ENCODE results near the gene LCOR.
"Not testable (repeated sequence)": the region's sequence is repeated elsewhere in the genome, so short reads cannot be mapped to it uniquely, and the experiment has no call there.

Gene LCOR

DNA sequence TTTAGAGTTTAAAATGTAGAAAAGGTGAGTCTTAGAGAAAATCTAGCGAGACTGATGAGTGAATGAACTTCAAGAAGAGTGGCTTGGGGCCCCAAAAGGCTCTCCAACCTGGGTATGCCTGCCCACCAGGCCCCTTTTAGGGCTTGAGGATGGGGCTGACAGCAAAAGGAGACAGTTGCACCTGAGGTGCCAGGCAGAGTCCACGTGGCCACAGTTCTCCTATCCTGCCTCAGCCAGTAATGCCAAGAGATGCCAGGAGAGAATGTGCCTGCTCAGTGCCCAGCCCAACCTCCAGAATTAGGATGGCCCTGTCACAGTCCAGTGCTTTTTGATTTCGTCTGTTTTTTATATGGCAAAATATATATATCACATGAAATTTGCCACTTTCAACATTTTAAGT lies 197.2 kb downstream of the LCOR start:
- no peak for DNase-seq (ENCODE audit: low read depth in 4 of 4, low spot score in 1 of 4)

DNA sequence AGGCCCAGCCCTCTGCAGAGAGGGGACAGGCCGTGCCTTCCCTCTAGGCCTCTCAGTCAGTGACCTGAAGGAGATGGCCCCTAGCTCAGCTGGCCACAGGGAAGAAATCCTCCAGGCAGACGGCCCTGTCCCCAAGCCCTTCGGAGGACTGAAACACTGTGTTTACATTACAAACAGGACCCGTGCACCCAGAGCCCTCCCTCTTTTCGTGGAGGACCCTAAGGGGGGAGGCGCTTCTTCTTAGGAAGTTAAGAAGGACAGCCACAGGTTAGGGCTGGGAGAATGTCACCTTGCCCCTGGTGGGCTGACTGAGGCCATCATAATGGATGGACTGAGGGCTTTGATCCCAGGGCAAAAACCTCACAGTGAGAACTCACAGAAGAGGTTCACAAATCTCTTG lies 198.8 kb downstream of the LCOR start:
- DNase-seq (ENCODE audit: low read depth in 4 of 4, low spot score in 1 of 4), result no peak

DNA sequence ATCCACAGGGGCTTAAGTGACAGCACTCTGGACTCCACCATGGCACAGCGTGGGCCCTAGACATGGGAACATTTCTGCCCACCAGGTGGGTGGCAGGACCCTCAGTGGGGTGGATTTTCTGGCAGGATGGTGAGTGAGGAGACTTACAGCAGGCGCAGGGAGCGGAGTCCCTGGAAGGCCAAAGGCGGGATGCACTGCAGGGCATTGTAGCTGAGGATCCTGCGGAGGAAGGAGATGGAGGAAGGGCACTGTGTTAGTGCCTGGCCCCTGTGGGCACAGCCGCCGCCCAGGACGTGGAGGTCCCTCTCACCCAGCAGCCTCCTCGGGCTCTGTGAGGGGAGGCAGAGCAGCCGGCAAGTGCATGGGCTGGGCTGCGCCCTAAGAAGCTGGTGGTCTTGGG lies 199.4 kb downstream of the LCOR start:
- DNase-seq (ENCODE audit: low read depth in 4 of 4, low spot score in 1 of 4), result no peak

DNA sequence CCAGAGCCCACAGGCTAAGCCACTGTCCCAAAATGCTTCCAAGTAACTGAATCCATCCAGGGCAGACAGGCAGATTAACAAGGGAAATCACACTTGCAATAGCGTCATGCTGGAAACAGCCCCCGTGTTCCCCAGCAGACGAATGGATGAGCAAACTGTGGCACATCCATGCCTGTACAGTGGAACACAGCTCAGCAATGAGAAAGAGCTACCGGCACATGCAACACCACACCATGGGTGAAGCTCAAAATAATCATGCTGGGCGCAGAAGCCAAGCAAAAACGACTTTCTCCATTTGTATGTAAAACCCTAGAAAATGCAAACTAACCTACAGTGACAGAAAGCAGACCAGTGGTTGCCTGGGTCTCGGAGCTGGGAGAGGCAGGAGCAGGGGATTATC lies 200.5 kb downstream of the LCOR start:
- DNase-seq (ENCODE audit: low read depth in 4 of 4, low spot score in 1 of 4), result no peak

DNA sequence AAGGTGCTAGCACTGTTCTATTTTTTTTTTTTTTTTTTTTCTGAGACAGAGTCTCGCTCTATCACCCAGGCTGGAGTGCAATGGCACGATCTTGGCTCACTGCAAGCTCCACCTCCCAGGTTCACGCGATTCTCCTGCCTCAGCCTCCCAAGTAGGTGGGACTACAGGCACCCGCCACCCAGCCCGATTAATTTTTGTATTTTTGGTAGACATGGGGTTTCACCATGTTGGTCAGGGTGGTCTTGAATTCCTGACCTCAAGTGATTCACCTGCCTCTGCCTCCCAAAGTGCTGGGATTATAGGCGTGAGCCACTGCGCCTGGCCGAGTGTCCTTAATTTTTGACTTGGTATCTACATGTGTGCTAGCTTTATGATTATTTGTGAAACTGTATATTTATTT lies 201.7 kb downstream of the LCOR start:
- DNase-seq (ENCODE audit: low read depth in 4 of 4, low spot score in 1 of 4), result not testable (repeated sequence)

DNA sequence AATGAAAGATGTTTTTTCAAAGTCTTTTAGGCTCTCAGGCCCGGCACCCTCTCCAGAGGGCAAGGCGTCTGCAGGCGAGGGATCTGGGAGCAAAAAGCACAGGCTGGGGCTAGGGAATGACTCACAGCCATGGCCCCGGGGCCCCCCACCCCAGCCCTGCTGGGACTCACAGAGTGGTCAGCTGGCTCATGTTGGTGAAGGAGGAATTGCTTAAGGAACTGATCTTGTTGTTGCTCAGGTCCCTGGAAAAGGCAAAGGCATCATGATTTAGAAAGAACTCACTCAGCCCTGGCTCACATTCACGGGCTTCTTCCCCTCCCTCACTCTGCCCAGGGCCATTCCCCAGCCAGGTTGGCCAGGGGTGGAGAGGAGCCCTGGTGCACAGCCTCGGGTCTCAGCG lies 202.2 kb downstream of the LCOR start:
- no peak for DNase-seq (ENCODE audit: low read depth in 4 of 4, low spot score in 1 of 4)

DNA sequence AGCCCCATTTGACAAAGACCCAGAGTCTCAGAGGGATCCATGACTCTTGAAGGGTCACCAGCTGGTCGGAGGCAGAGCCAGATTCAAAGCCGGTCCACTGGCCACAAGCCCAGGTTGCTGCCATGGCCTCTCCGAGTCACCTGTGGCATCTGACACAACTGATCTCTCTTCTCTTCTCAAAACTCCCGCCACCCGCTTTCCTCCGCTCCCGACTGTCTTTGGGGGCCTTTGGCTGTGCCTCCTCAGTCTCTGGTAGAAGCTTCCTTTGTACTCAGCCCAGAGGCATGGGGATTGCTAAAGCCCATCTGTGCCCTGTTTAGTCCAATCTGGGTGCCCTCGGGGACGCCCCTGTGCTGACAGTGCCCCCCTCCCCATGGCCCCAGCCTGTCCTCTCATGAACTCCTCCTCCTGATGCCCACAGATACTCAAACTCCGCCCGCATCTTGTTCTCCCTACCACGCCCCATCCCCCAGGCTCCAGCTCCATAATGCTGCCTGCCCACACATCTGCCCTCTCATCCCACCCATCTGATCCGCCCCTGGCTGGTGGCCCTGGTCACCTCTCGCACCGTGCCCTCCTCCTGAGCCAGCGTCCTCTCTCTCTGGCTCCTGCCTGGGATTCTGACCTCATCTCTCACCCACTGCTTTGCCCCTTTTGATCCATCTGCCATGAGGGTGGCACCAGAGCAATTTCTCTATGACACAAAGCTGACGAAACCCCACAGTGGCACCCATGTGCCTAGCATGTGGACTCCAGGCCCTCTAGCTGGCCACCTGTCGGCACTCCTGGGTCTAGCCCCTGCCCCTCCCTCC lies 203.1 kb downstream of the LCOR start:
- no peak for DNase-seq (ENCODE audit: low read depth in 4 of 4, low spot score in 1 of 4)

DNA sequence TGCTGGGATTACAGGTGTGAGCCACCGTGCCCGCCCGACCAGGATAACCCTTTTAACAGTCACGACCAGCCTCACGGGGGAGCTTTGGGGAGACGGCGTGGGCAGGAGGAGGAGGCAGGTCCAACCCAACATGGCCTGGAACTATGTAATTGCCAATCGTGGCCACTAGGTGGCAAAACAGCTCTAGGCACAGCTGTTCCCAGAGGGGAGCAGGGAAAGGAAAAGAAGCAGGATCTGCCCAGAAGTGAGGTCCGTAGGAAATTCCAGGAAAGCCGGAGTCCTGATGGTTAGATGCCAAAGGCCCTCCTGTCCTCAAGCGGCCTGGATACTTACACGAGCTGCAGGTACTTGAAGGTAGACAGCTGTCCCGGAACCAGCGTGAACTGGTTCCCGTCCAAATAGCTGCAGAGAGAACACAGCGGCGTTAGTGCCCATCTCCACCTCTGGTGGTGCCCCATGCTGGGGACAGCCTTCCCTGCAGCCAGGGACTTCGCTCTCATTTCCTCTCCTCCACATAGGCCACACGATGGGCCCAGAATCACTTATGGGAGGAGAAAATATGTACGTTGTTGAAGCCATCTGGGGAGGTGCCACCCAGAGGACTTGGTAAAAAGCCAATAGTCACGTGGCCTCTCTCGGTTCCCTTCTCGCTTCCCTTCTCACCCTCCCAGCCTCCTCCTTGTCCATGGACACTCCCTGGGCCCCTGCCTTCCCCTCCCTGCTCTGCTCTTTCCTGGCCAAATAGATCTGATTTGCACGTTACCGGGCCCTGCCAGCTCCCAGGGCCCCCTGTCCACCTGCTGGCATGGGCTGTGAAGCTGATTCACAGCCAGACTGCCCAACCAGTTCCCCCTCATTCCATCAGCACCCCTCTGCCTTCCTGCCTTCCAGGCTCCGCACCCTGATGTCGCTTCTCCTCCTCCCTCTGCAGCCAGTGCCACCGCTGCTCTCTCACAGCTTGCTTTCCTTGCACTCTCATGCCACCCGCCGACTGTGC lies 205.6 kb downstream of the LCOR start:
- DNase-seq (ENCODE audit: low read depth in 4 of 4, low spot score in 1 of 4), result peak; percentile 44 to 64 (median 52)

DNA sequence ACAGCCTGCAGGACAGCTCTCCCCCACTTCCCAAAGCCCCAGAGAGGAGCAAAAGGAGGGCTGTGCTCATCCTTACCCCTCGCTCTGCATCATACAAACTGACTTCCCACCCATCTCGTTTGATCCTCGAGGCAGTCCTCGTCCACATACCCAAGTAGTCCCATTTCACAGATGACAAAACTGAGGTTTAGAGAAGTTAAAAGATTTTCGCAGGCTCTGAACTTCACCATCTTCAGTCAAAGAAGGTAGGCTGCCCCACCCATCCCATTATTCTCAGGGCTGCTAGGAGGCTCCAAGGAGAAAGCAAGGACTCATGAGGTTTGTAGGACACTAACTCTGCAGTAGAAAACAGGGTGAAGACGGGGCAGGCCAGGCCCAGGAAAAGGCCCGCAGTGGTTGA lies 206.6 kb downstream of the LCOR start:
- no peak for DNase-seq (ENCODE audit: low read depth in 4 of 4, low spot score in 1 of 4)

DNA sequence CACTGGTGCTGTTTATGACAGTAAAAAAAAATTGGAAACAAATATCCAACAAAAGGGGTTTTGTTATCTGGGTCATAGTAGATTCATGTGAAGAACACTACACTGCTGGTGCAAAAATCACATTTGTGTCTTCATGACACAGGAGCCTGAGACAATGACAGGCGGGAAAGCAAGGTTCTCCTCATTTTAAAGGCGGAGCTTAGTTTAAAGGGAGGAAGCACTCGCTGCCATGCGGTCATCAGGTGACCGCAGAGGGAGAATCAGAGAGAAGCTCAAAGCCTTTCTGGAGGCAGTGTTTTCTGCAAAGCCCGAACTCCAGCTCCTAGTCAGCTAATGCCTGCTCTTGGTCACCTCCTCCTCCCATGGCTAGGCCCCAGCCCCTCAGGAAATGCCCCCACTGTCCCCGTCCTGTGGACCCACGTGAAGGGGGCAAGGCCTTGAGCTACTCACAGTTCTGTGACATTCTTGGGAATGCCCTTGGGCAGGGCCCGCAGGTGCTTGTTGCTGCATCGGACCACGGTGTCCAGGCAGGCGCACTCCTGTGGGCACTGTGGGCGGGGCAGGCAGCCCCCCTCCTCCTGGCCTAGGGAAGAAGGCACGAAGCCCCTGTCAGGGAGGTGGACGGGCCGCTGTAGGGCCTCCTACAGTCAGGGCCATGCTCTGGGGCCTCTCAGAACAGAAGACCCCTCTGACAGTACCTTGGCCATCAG lies 207.6 kb downstream of the LCOR start:
- no peak for DNase-seq (ENCODE audit: low read depth in 4 of 4, low spot score in 1 of 4)

DNA sequence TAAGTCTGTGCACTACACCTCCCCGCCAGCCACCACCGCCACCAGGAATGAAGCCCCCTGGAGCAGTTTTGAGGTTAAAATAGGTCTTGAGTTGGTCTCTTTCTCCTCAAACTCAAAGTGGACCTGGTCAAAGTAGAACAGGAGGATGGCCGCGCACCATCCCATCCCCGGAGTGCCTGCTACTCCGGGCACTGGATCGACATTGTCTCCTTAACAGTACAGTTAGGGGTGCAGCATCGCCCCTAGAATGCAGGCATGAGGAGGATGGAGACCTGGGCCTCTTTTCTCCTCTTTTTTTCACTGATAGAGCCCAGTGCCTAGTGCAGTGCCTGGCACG lies 208.1 kb downstream of the LCOR start:
- no peak for DNase-seq (ENCODE audit: low read depth in 4 of 4, low spot score in 1 of 4)

DNA sequence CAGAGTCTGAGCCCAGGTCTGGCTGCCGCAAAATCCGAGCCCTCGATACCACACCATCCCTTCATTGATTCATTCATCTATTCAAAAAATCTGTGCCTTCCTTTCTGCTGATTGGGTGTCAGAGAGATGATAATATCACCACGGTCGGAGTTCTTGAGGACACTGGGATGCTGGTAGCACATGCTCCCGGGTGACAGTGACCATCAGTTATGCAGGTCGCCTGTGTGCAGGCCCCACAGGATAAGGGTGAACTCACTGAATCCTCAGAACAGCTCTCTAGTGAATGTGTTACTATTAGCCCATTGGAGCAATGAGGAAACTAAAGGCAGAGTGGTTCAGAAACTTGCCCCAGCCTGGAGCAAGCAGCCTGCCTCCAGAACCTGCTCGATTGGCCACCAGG lies 208.6 kb downstream of the LCOR start:
- no peak for DNase-seq (ENCODE audit: low read depth in 4 of 4, low spot score in 1 of 4)

DNA sequence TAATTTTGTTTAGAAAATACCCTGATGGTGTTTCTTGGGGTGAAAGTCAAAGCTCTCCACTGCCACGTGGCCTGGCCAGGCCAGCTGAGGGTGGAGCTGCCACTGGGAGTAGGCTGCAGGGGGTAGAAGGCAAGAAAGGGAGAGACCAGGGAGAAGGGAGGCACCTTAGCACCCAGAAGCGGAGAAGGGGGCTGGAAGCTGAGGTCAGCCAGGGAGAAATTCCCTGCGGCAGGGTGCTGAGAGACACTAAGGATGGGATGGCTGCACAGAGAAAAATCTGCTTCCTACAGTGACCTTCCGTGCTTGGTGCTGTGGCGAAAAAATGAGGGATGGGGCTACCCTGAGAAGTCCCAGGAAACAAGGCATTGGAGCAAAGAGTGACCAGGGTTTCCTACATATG lies 210.0 kb downstream of the LCOR start:
- no peak for DNase-seq (ENCODE audit: low read depth in 4 of 4, low spot score in 1 of 4)

DNA sequence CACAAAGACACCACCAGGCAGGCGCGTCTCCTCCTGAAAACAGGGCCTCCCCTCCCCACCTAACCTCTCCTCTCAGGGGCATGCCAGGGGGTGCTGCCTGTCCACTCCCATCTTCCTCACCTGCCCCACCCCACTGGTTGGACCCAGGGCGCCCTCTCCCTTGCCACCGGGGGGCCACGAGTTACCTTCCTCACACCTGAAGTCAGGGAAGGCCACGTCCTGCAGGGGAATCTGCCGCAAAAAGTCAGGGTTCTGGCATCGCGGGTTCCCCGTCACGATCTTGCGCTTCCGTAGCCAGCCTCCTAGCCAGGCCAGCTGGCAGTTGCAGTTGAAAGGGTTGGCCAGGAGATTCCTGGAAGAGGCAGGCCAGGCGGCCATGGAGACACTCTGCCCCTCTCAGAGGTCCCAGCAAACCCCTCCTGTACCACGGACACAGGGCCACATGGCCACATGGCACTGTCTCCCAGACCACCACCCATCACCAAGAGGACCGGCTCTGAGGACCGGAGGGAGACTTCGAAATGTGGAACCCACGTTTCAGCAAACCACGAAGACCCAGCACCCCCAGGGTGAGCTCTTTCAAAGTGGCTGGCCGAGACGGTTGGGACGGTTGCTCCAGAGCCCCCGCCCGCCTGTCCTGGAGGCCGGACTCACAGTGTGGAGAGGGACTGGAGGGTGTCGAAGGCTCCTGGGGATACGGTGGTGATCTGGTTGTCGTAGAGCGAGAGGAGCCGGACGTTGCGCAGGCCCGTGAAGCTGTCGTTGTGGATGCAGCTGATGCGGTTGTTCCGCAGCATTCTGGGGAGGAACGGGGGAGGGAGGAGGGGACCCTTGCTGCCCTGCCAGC lies 210.8 kb downstream of the LCOR start:
- no peak for DNase-seq (ENCODE audit: low read depth in 4 of 4, low spot score in 1 of 4)

DNA sequence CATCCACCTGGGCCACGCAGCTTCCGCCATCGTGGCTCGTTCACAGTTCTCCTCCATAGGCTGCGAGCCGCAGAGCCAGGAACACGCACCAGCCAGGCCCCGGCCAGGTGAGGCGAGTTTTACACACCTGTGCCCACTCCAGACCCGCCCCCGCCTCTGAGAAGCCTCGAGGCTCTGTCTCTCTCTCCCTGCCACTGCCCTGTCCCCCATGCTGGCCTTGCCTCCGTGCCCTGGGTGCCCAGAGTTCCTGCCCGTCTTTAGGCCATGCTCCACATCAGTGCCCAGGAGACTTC lies 211.4 kb downstream of the LCOR start:
- no peak for DNase-seq (ENCODE audit: low read depth in 4 of 4, low spot score in 1 of 4)
